H9 (cell line): ENCODE data around the gene GFI1B. TPM values are rescaled to one million over a fixed set of nuclear protein-coding genes. Genes with fewer than 3 reads are reported as not detected.

Experiments used
- DNase-seq: peaks from one replicate; pipeline ENCODE4 v3.0.0-alpha.2; 2017
- H2AFZ ChIP-seq: one replicate; pipeline ENCODE4 v1.6.1; 2013; ENCODE audit warnings: mild to moderate bottlenecking, low read length, control low read depth, moderate library complexity
- H2AK5ac ChIP-seq: 2 replicates; pipeline ENCODE4 v1.6.1; 2013; ENCODE audit warnings: low read length, control low read depth, mixed read lengths; ENCODE audit not compliant: insufficient read length
- H2BK120ac ChIP-seq: one replicate; pipeline ENCODE4 v1.6.1; 2013; ENCODE audit warnings: low read depth, mild to moderate bottlenecking, low read length, control low read depth, inconsistent platforms; ENCODE audit not compliant: poor library complexity, severe bottlenecking
- H2BK12ac ChIP-seq: 2 replicates; pipeline ENCODE4 v1.6.1; 2013; ENCODE audit warnings: low read length, control low read depth, mixed read lengths, low read depth; ENCODE audit not compliant: insufficient read length
- H2BK15ac ChIP-seq: 2 replicates; pipeline ENCODE4 v1.6.1; 2013; ENCODE audit warnings: low read depth, low read length, control low read depth
- H2BK20ac ChIP-seq: one replicate; pipeline ENCODE4 v1.6.1; 2013; ENCODE audit warnings: low read depth, mild to moderate bottlenecking, low read length, control low read depth, inconsistent platforms; ENCODE audit not compliant: poor library complexity, severe bottlenecking
- H2BK5ac ChIP-seq: 2 replicates; pipeline ENCODE4 v1.6.1; 2013; ENCODE audit warnings: low read length, control low read depth, mixed read lengths; ENCODE audit not compliant: insufficient read length
- H3K14ac ChIP-seq: 2 replicates; pipeline ENCODE4 v1.6.1; 2013; ENCODE audit warnings: low read length, control low read depth; ENCODE audit not compliant: insufficient read depth
- H3K18ac ChIP-seq: 2 replicates; pipeline ENCODE4 v1.6.1; 2013; ENCODE audit warnings: low read depth, mild to moderate bottlenecking, mixed read lengths, low read length, control low read depth; ENCODE audit not compliant: insufficient read length
- H3K23ac ChIP-seq: 2 replicates; pipeline ENCODE4 v1.6.1; 2013; ENCODE audit warnings: low read length, control low read depth, mixed read lengths, low read depth; ENCODE audit not compliant: insufficient read length
- H3K23me2 ChIP-seq: 2 replicates; pipeline ENCODE4 v1.6.1; 2013; ENCODE audit warnings: low read depth, mild to moderate bottlenecking, mixed read lengths, low read length, control low read depth; ENCODE audit not compliant: insufficient read length, poor library complexity, severe bottlenecking
- H3K27ac ChIP-seq: 2 replicates; pipeline ENCODE4 v1.5.1; 2013; ENCODE audit warnings: low read length, control low read depth, mixed read lengths, low read depth; ENCODE audit not compliant: insufficient read length
- H3K27me3 ChIP-seq: 2 replicates; pipeline ENCODE4 v1.6.1; 2013; ENCODE audit warnings: low read length, control low read depth, inconsistent platforms; ENCODE audit not compliant: insufficient read depth
- H3K4ac ChIP-seq: 2 replicates; pipeline ENCODE4 v1.6.1; 2013; ENCODE audit warnings: low read depth, mild to moderate bottlenecking, control low read depth, inconsistent platforms, low read length, moderate library complexity
- H3K4me1 ChIP-seq: 2 replicates; pipeline ENCODE4 v1.6.1; 2013; ENCODE audit warnings: low read length, control low read depth, inconsistent platforms; ENCODE audit not compliant: insufficient read depth
- H3K4me2 ChIP-seq: 2 replicates; pipeline ENCODE4 v1.6.1; 2013; ENCODE audit warnings: low read length, control low read depth, mixed read lengths; ENCODE audit not compliant: insufficient read length, insufficient read depth
- H3K56ac ChIP-seq: 2 replicates; pipeline ENCODE4 v1.6.1; 2013; ENCODE audit warnings: low read depth, mild to moderate bottlenecking, mixed read lengths, low read length, control low read depth; ENCODE audit not compliant: insufficient read length
- H3K79me1 ChIP-seq: 2 replicates; pipeline ENCODE4 v1.6.1; 2013; ENCODE audit warnings: low read depth, mild to moderate bottlenecking, moderate library complexity, low read length, control low read depth, inconsistent platforms; ENCODE audit not compliant: insufficient read depth, poor library complexity, severe bottlenecking
- H3K79me2 ChIP-seq: 2 replicates; pipeline ENCODE4 v1.6.1; 2013; ENCODE audit warnings: low read length, control low read depth, inconsistent platforms; ENCODE audit not compliant: insufficient read depth
- H3K9ac ChIP-seq: 2 replicates; pipeline ENCODE4 v1.6.1; 2013; ENCODE audit warnings: low read length, control low read depth, mixed read lengths; ENCODE audit not compliant: insufficient read length; ENCODE audit errors: extremely low read depth
- H3K9me3 ChIP-seq: one replicate; pipeline ENCODE4 v1.6.1; 2013; ENCODE audit warnings: low read depth, low read length, inconsistent platforms; ENCODE audit not compliant: control insufficient read depth
- H3T11ph ChIP-seq: one replicate; pipeline ENCODE4 v1.6.1; 2013; ENCODE audit warnings: mild to moderate bottlenecking, low read length, control low read depth, inconsistent platforms
- H4K20me1 ChIP-seq: one replicate; pipeline ENCODE4 v1.6.1; 2013; ENCODE audit not compliant: control insufficient read depth, insufficient read length, insufficient read depth
- H4K5ac ChIP-seq: 2 replicates; pipeline ENCODE4 v1.6.1; 2013; ENCODE audit warnings: low read depth, mild to moderate bottlenecking, mixed read lengths, low read length, control low read depth; ENCODE audit not compliant: insufficient read length
- H4K8ac ChIP-seq: replicated peaks from 2 replicates; pipeline ENCODE4 v1.6.1; 2013; ENCODE audit warnings: low read length, control low read depth, mixed read lengths, low read depth; ENCODE audit not compliant: insufficient read length
- H4K91ac ChIP-seq: 2 replicates; pipeline ENCODE4 v1.6.1; 2013; ENCODE audit warnings: low read depth, mild to moderate bottlenecking, moderate library complexity, mixed read lengths, low read length, control low read depth; ENCODE audit not compliant: insufficient read length
- H3K27ac Mint-ChIP-seq, 3 experiments: 2 replicates in 2 of 3; 3 replicates in 1 of 3; pipeline ENCODE4 v1.8.0; 2020 to 2021; ENCODE audit warnings: mixed read lengths in 3 of 3, mild to moderate bottlenecking in 1 of 3, moderate library complexity in 1 of 3
- H3K27me3 Mint-ChIP-seq: 2 replicates; pipeline ENCODE4 v1.8.0; 2021; ENCODE audit warnings: low read depth, mild to moderate bottlenecking, moderate library complexity, mixed read lengths
- H3K36me3 Mint-ChIP-seq, 3 experiments: 2 replicates in 2 of 3; 3 replicates in 1 of 3; pipeline ENCODE4 v1.8.0; 2020 to 2021; ENCODE audit warnings: low read depth in 3 of 3, mixed read lengths in 3 of 3; ENCODE audit not compliant: insufficient read depth in 1 of 3
- H3K4me1 Mint-ChIP-seq, 2 experiments: 2 replicates each; pipeline ENCODE4 v1.8.0; 2020; ENCODE audit warnings: mixed read lengths in 2 of 2
- H3K4me3 Mint-ChIP-seq, 2 experiments: 2 replicates in 1 of 2; 3 replicates in 1 of 2; pipeline ENCODE4 v1.8.0; 2020 to 2021; ENCODE audit warnings: mild to moderate bottlenecking in 2 of 2, mixed read lengths in 2 of 2, moderate library complexity in 1 of 2
- H3K9me3 Mint-ChIP-seq, 2 experiments: 2 replicates in 1 of 2; 3 replicates in 1 of 2; pipeline ENCODE4 v1.8.0; 2020; ENCODE audit warnings: mild to moderate bottlenecking in 2 of 2, mixed read lengths in 2 of 2, moderate library complexity in 1 of 2
- CTCF ChIP-seq: fragments of 200-600 bp; sonication (generic); conservative IDR thresholded peaks from 3 replicates; pipeline ENCODE4 v1.8.0; 2021; ENCODE audit warnings: antibody characterized with exemption, mild to moderate bottlenecking
- whole genome bisulfite sequencing: extraction: QIAGEN DNeasy Blood & Tissue Kit; methylation state at CpG from one replicate; pipeline ENCODE4 v1.1.7; 2013; ENCODE audit warnings: missing lambda C conversion rate, low lambda C conversion rate, mixed read lengths; ENCODE audit not compliant: insufficient read length; ENCODE audit errors: extremely low coverage; 5-methylcytosine and 5-hydroxymethylcytosine counted together
- total RNA-seq: library from RNA; stranded (reverse); gene quantifications from 2 replicates; pipeline ENCODE4 v1.2.1, GENCODE V29; 2021

Gene GFI1B
- total RNA-seq, 1 experiment from 2014 or later, result not detected

GRCh38 chr9:132989014-132989310 is 10.5 kb downstream of the GFI1B start:
- Mint-ChIP-seq H3K9me3 (peaks cover 0 to 6% of the 10 kb centered on the region in 2 experiments; a peak in 3 of 5 replicates), H3K27ac (no peak overlapping the region), H3K27me3 (peaks cover 55% of the 10 kb centered on the region), H3K4me3 (no peak overlapping the region), H3K36me3 (no peaks in the 10 kb centered on the region), H3K4me1 (peaks cover 3 to 8% of the 10 kb centered on the region in 2 experiments; a peak in 3 of 4 replicates)
- no peak overlapping the region for H2BK120ac ChIP-seq
- no peaks in the 10 kb centered on the region for H3K27me3 ChIP-seq
- WGBS, result no CpG with 5 or more reads among the region's 13 CpGs
- no peak for TF ChIP-seq CTCF
- H4K5ac ChIP-seq, result no peak overlapping the region
- H3T11ph ChIP-seq, result no peak overlapping the region
- no peak overlapping the region for H3K14ac ChIP-seq
- H3K27ac ChIP-seq, result no peak overlapping the region
- no peak overlapping the region for H3K23ac ChIP-seq
- H3K4me1 ChIP-seq, result no peaks in the 10 kb centered on the region
- no peak overlapping the region for H2BK5ac ChIP-seq
- no peak overlapping the region for H2BK15ac ChIP-seq
- no peaks in the 10 kb centered on the region for H4K20me1 ChIP-seq
- H3K23me2 ChIP-seq, result no peaks in the 10 kb centered on the region
- H3K9ac ChIP-seq, result no peak overlapping the region
- no peaks in the 10 kb centered on the region for H3K9me3 ChIP-seq
- no peak overlapping the region for H3K18ac ChIP-seq
- H2BK20ac ChIP-seq, result no peak overlapping the region
- no peak overlapping the region for H3K56ac ChIP-seq
- no peak overlapping the region for H2BK12ac ChIP-seq
- H2AFZ ChIP-seq, result no peak overlapping the region
- no peak overlapping the region for H4K8ac ChIP-seq
- no peak overlapping the region for H2AK5ac ChIP-seq
- no peak overlapping the region for H3K4ac ChIP-seq
- H3K79me2 ChIP-seq, result no peaks in the 10 kb centered on the region
- H3K79me1 ChIP-seq, result no peaks in the 10 kb centered on the region
- H4K91ac ChIP-seq, result no peak overlapping the region
- H3K4me2 ChIP-seq, result no peak overlapping the region
- no peak for DNase-seq
